Bone marrow (tissue), 2 donors: ENCODE measurements around the gene CD59.
"Not testable (repeated sequence)": the region's sequence is repeated elsewhere in the genome, so short reads cannot be mapped to it uniquely, and the experiment has no call there.

Experiments used
- DNase-seq, 2 donors: peaks; one replicate each; lab custom pipeline; 2025; lab: John Stamatoyannopoulos, UW

The CD59 gene

GRCh38 chr11:33742249-33742851 is 6.1 kb upstream of the CD59 start:
- DNase-seq: no peak

GRCh38 chr11:33741806-33742205 is 5.6 kb upstream of the CD59 start:
- DNase-seq: no peak

- DNase-seq: no peak
Observed at GRCh38 chr11:33737362-33737821, 1.2 kb upstream of the CD59 start.

GRCh38 chr11:33735271-33736147 is 714 bp downstream of the CD59 start:
- peak in 1 of 2 donors; percentile 14 for DNase-seq

GRCh38 chr11:33734441-33735270 is 1.6 kb downstream of the CD59 start:
- no peak for DNase-seq

GRCh38 chr11:33733980-33734379 is 2.2 kb downstream of the CD59 start:
- DNase-seq: no peak

GRCh38 chr11:33731723-33732531 is 4.3 kb downstream of the CD59 start:
- DNase-seq: no peak

GRCh38 chr11:33730716-33731115 is 5.5 kb downstream of the CD59 start:
- no peak for DNase-seq

- DNase-seq: not testable (repeated sequence)
Observed at GRCh38 chr11:33729072-33729664, 7.1 kb downstream of the CD59 start.

GRCh38 chr11:33727539-33727938 is 8.7 kb downstream of the CD59 start:
- DNase-seq: not testable (repeated sequence)

- DNase-seq: no peak
Observed at GRCh38 chr11:33725496-33725895, 10.7 kb downstream of the CD59 start.

- no peak for DNase-seq
Observed at GRCh38 chr11:33724644-33725035, 11.6 kb downstream of the CD59 start.

- peak in 1 of 2 donors; percentile 29 for DNase-seq
Observed at GRCh38 chr11:33723238-33723881, 12.9 kb downstream of the CD59 start.

- no peak for DNase-seq
Observed at GRCh38 chr11:33722590-33723234, 13.5 kb downstream of the CD59 start.

GRCh38 chr11:33721984-33722383 is 14.2 kb downstream of the CD59 start:
- no peak for DNase-seq

GRCh38 chr11:33721426-33721825 is 14.8 kb downstream of the CD59 start:
- no peak for DNase-seq

- DNase-seq: no peak
Observed at GRCh38 chr11:33719587-33719986, 16.6 kb downstream of the CD59 start.

GRCh38 chr11:33718440-33718839 is 17.8 kb downstream of the CD59 start:
- no peak for DNase-seq

GRCh38 chr11:33716243-33716642 is 20.0 kb downstream of the CD59 start:
- DNase-seq: no peak

GRCh38 chr11:33713856-33714398 is 22.3 kb downstream of the CD59 start:
- DNase-seq: no peak
